Fibroblast of villous mesenchyme (primary cell): ENCODE results near the gene MEF2A. TPM values are rescaled to one million over a fixed set of nuclear protein-coding genes. Genes with fewer than 3 reads are reported as not detected.

Experiments used
- DNase-seq: peaks from one replicate; pipeline ENCODE4 v3.0.0-alpha.2; 2010; ENCODE audit warnings: low read depth
- H3K4me3 ChIP-seq: 2 replicates; pipeline ENCODE4 v1.5.1; 2011; ENCODE audit warnings: low read depth, mild to moderate bottlenecking, low read length
- total RNA-seq: library from RNA; depleted of rRNA; stranded (reverse); fragments of >200 nt; gene quantifications from 2 replicates; pipeline ENCODE4 v1.2.3, GENCODE V29; 2012
- TF ChIP-seq, protein P1 (sequence below): IDR thresholded peaks from 2 replicates; pipeline ENCODE4 v1.5.1; 2012; ENCODE audit warnings: low read depth, mild to moderate bottlenecking, low read length; ENCODE audit not compliant: insufficient read depth

The MEF2A gene
- total RNA-seq, 1 donor: 28.1 TPM

GRCh38 chr15:99571299-99571698 is 5.5 kb downstream of the MEF2A start:
- no peak for DNase-seq
- TF ChIP-seq, protein P1, sequence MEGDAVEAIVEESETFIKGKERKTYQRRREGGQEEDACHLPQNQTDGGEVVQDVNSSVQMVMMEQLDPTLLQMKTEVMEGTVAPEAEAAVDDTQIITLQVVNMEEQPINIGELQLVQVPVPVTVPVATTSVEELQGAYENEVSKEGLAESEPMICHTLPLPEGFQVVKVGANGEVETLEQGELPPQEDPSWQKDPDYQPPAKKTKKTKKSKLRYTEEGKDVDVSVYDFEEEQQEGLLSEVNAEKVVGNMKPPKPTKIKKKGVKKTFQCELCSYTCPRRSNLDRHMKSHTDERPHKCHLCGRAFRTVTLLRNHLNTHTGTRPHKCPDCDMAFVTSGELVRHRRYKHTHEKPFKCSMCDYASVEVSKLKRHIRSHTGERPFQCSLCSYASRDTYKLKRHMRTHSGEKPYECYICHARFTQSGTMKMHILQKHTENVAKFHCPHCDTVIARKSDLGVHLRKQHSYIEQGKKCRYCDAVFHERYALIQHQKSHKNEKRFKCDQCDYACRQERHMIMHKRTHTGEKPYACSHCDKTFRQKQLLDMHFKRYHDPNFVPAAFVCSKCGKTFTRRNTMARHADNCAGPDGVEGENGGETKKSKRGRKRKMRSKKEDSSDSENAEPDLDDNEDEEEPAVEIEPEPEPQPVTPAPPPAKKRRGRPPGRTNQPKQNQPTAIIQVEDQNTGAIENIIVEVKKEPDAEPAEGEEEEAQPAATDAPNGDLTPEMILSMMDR: no peak
- no peak overlapping the region for H3K4me3 ChIP-seq

- H3K4me3 ChIP-seq: no peak overlapping the region
- no peak for DNase-seq
- TF ChIP-seq, protein P1: no peak
Measured at GRCh38 chr15:99574048-99574447, 8.3 kb downstream of the MEF2A start.

DNA sequence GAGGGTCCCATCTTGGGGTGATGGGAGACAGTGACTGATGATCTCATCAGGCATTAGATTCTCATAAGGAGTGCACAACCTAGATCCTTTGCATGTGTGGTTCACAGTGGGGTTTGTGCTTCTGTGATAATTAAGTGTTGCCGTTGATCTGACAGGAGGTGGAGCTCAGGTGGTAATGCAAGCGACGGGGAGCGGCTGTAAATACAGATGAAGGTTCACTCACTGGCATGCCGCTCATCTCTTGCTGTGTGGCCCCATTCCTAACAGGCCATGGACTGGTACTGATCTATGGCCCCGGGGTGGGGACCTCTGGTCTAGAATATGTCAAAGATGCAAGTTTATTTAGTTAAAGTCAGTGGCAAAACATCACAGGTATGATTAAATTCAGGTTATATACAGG is 8.7 kb downstream of the MEF2A start:
- H3K4me3 ChIP-seq: no peak overlapping the region
- TF ChIP-seq, protein P1: no peak

DNA sequence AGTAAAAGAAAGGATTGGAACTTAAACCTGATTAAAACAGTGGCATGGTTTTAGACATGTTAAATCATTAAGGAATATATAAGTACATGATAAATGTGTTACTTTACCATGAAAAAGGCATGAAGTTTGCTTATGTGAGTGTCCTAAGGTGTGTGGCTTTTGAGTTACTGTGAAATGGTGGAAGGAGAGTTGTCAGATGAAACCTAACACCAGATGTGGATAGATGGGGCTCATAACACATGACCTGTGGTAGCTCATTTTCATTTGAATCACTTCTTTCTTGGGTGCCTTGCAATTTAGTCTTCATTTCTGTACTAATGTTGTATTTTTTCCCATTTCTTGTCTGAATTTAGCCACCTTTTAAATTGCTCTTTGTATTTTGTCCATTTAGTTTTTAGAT is 13.0 kb downstream of the MEF2A start:
- TF ChIP-seq, protein P1: no peak
- no peak overlapping the region for H3K4me3 ChIP-seq
- no peak for DNase-seq

More for the DNA sequence above, 8.7 kb downstream of the MEF2A start:
- DNase-seq: no peak

- no peak overlapping the region for H3K4me3 ChIP-seq
- TF ChIP-seq, protein P1: no peak
- DNase-seq: no peak
Measured at GRCh38 chr15:99580076-99580475, 14.3 kb downstream of the MEF2A start.

DNA sequence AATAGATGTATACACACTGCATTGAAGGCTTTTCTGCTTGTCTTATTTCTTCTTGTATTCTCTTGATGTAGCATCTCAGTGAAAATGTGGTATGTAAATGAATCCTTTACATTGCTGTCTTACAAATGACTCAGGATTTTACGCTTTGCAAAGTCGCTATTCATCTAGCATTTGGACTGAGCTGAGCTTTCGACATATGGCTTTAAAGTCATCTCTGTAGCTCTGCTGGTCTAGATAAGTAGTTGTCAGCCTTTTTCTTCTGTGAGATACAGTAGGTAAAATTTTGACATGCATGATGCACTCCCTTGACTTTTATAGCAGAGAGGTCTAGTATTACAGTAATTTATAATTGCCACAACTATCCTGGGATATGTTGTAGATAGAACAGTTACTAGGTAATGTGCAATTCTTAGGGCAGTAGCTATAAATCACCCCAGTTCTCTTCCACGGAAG is 16.8 kb downstream of the MEF2A start:
- TF ChIP-seq, protein P1: no peak
- no peak overlapping the region for H3K4me3 ChIP-seq
- peak; percentile 60 for DNase-seq

DNA sequence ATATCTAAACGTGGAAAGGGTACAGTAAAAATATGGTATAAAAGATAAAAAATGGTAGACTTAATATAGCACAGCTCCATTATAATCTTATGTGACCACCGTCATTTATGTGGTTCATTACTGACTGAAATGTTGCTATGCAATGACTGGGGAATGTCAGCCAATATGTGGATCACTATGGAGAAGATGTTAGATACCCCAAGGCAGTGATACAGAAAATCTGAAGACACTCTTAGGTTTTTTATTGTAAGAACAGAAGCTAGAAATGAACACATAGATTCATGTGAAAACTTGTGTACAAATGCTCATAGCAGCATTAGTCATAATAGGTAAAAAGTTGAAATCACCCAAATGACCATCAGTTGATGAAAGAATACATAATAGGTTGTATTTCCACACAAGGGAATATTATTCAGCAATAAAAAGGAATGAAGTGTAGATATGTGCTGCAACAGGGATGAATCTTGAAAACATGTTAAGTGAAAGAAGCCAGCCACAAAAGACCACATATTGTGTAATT is 18.4 kb downstream of the MEF2A start:
- TF ChIP-seq, protein P1: no peak

More for the DNA sequence above, 18.4 kb downstream of the MEF2A start:
- no peak for DNase-seq
- H3K4me3 ChIP-seq: no peak overlapping the region
